ENCODE measurements around the gene LCN10.
A peak's percentile ranks its signal among the peaks of the same experiment; 100 is the strongest.

Gene LCN10

GRCh38 chr9:136724772-136725171, 18.0 kb downstream of the LCN10 start:
- H3K4me3 ChIP-seq, result no peak overlapping the region
- H3K27ac ChIP-seq, result no peak overlapping the region

- H3K27ac ChIP-seq, result no peak overlapping the region
- H3K4me3 ChIP-seq, result no peak overlapping the region
Measured at GRCh38 chr9:136723989-136724388, 18.8 kb downstream of the LCN10 start.

GRCh38 chr9:136723362-136723976, 19.3 kb downstream of the LCN10 start:
- Histone ChIP-seq H3K27ac (no peak overlapping the region), H3K4me3 (no peak overlapping the region)

GRCh38 chr9:136722969-136723356, 19.8 kb downstream of the LCN10 start:
- Histone ChIP-seq H3K4me3 (no peak overlapping the region), H3K27ac (no peak overlapping the region)

GRCh38 chr9:136722093-136722968, 20.4 kb downstream of the LCN10 start:
- Histone ChIP-seq H3K27ac (no peak overlapping the region), H3K4me3 (no peak overlapping the region)

GRCh38 chr9:136721339-136722092, 21.2 kb downstream of the LCN10 start:
- Histone ChIP-seq H3K4me3 (no peak overlapping the region), H3K27ac (peak overlapping the region in 2 of 21 experiments; percentile 6 to 25)

GRCh38 chr9:136720898-136721338, 21.8 kb downstream of the LCN10 start:
- no peak overlapping the region for H3K4me3 ChIP-seq
- peak overlapping the region in 9 of 21 experiments; percentile 6 to 62 (median 34) for H3K27ac ChIP-seq

GRCh38 chr9:136720251-136720897, 22.4 kb downstream of the LCN10 start:
- Histone ChIP-seq H3K27ac (peak overlapping the region in 10 of 21 experiments; percentile 6 to 62 (median 36)), H3K4me3 (no peak overlapping the region)

- peak overlapping the region in 3 of 21 experiments; percentile 10 to 47 (median 29) for H3K27ac ChIP-seq
- H3K4me3 ChIP-seq, result no peak overlapping the region
Measured at GRCh38 chr9:136719195-136719880, 23.4 kb downstream of the LCN10 start.

- no peak overlapping the region for H3K4me3 ChIP-seq
- peak overlapping the region in 2 of 21 experiments; percentile 1 to 29 for H3K27ac ChIP-seq
Measured at GRCh38 chr9:136718345-136719194, 24.2 kb downstream of the LCN10 start.

GRCh38 chr9:136717399-136717798, 25.3 kb downstream of the LCN10 start:
- H3K4me3 ChIP-seq, result no peak overlapping the region
- H3K27ac ChIP-seq, result no peak overlapping the region

GRCh38 chr9:136714893-136715274, 27.9 kb downstream of the LCN10 start:
- peak overlapping the region in 9 of 21 experiments; percentile 8 to 84 (median 43) for H3K27ac ChIP-seq
- no peak overlapping the region for H3K4me3 ChIP-seq

GRCh38 chr9:136714096-136714892, 28.4 kb downstream of the LCN10 start:
- H3K27ac ChIP-seq, result peak overlapping the region in 11 of 21 experiments; percentile 12 to 84 (median 43)

GRCh38 chr9:136713550-136713949, 29.2 kb downstream of the LCN10 start:
- peak overlapping the region in 5 of 7 experiments; percentile 25 to 45 (median 34) for H3K4me3 ChIP-seq

More at GRCh38 chr9:136714096-136714892, 28.4 kb downstream of the LCN10 start:
- no peak overlapping the region for H3K4me3 ChIP-seq

GRCh38 chr9:136712690-136713544, 29.8 kb downstream of the LCN10 start:
- peak overlapping the region in 6 of 7 experiments; percentile 25 to 45 (median 34) for H3K4me3 ChIP-seq
- H3K27ac ChIP-seq, result peak overlapping the region in 12 of 21 experiments; percentile 12 to 84 (median 68)

More at GRCh38 chr9:136713550-136713949, 29.2 kb downstream of the LCN10 start:
- peak overlapping the region in 10 of 21 experiments; percentile 2 to 84 (median 38) for H3K27ac ChIP-seq

Measured in skin epidermis (tissue), 12 donors.